Muscle of arm (tissue), 12 donors: ENCODE results near the gene USP16. TPM values are rescaled to one million over a fixed set of nuclear protein-coding genes. Genes with fewer than 3 reads are reported as not detected.

Experiments
- DNase-seq: peaks from one replicate; pipeline ENCODE4 v3.0.0-alpha.2; 2013
- polyA plus RNA-seq, 12 donors: library from polyadenylated mRNA; unstranded; fragments of 120-200 nt; gene quantifications; one replicate each; pipeline ENCODE4 v1.2.1, GENCODE V29; 2013; ENCODE audit not compliant: insufficient read length in 12 of 12

Gene USP16
- polyA plus RNA-seq, 12 donors = 38.9 to 64.5 (median 49.3) TPM; not detected in 1

- DNase-seq = no peak
Observed at GRCh38 chr21:29080454-29080941, 56.0 kb downstream of the USP16 start.

GRCh38 chr21:29082046-29082815 lies 57.8 kb downstream of the USP16 start:
- DNase-seq = no peak

GRCh38 chr21:29083306-29083705 lies 58.8 kb downstream of the USP16 start:
- no peak for DNase-seq

- no peak for DNase-seq
Observed at GRCh38 chr21:29084372-29084771, 59.9 kb downstream of the USP16 start.

GRCh38 chr21:29085106-29085752 lies 60.8 kb downstream of the USP16 start:
- no peak for DNase-seq

GRCh38 chr21:29091033-29091432 lies 66.6 kb downstream of the USP16 start:
- DNase-seq = no peak

- no peak for DNase-seq
Observed at GRCh38 chr21:29092102-29092959, 67.9 kb downstream of the USP16 start.

- no peak for DNase-seq
Observed at GRCh38 chr21:29096218-29097015, 71.9 kb downstream of the USP16 start.

GRCh38 chr21:29098156-29098555 lies 73.7 kb downstream of the USP16 start:
- DNase-seq = no peak

GRCh38 chr21:29102791-29103257 lies 78.4 kb downstream of the USP16 start:
- no peak for DNase-seq

Other genes with a start within 250 kb of the USP16 start
- 10 to 100 TPM in 11 of 12 donors, not detected in 1; 15.6 to 34.5 (median 24.7) TPM for gene LTN1, start 31.8 kb upstream of the USP16 start, polyA plus RNA-seq
- 10 to 100 TPM in 11 of 12 donors, not detected in 1; 18.4 to 29.5 (median 22.1) TPM for gene RWDD2B, start 5.3 kb upstream of the USP16 start, polyA plus RNA-seq
- 100 to 1,000 TPM in 11 of 12 donors, not detected in 1; 125 to 198 (median 177) TPM for gene CCT8, start 49.0 kb downstream of the USP16 start, polyA plus RNA-seq
- 10 to 100 TPM in 11 of 12 donors, not detected in 1; 26.4 to 96.9 (median 83.5) TPM for gene MAP3K7CL, start 106.0 kb downstream of the USP16 start, polyA plus RNA-seq